K562 (cell line): Measurements from ENCODE around the gene MTLN. TPM values are rescaled to one million over a fixed set of nuclear protein-coding genes. Genes with fewer than 3 reads are reported as not detected.

Source experiments
- ATAC-seq: fragments of 200-7000 bp; cut with Tn5 transposase; 3 replicates; pipeline ENCODE4 v1.9.1; 2020; ENCODE audit warnings: moderate library complexity
- BruUV-seq: library from RNA; stranded (reverse); fragments of 400-500 nt; replicated peaks from 2 replicates; lab custom pipeline; 2021; lab: Mats Ljungman, UMichigan
- CTCF ChIA-PET: fragments of 300-600 bp; formaldehyde crosslinking; extraction: SDS; loops from one replicate; lab custom pipeline; 2021; ENCODE audit warnings: low intra/inter-chr PET ratio; lab: Yijun Ruan, JAX
- POLR2A ChIA-PET: fragments of 300-600, 350-650 bp; sonication (Branson Sonifier 250); formaldehyde crosslinking; extraction: SDS; loops from one replicate; lab custom pipeline; 2021; ENCODE audit warnings: antibody characterized with exemption, inconsistent platforms; lab: Yijun Ruan, JAX
- DNase-seq, 4 experiments: peaks; one replicate each; pipeline versions ENCODE4 v3.0.0 to v3.0.0-alpha.2; 2011 to 2018; ENCODE audit warnings: low spot score in 3 of 4, mixed read lengths in 3 of 4; ENCODE audit errors: extremely low read depth in 1 of 4
- FAIRE-seq: peaks from 2 replicates; lab custom pipeline; 2011; peaks lifted over from hg19 to GRCh38; lab: Jason Lieb, UNC
- H2AFZ ChIP-seq: 2 replicates; pipeline ENCODE4 v1.6.0; 2011; ENCODE audit warnings: low read depth, low read length, control low read depth, inconsistent platforms
- H3K27ac ChIP-seq: fragments of 200-600 bp; 3 replicates; pipeline ENCODE4 v1.8.0; 2011; ENCODE audit warnings: low read depth, mild to moderate bottlenecking, control low read depth, inconsistent platforms, low read length, moderate library complexity, mixed read lengths; ENCODE audit errors: extremely low read depth
- H3K27me3 ChIP-seq, 2 experiments: fragments of 300-600 bp in 1 of 2; 2 replicates in 1 of 2; 3 replicates in 1 of 2; pipeline versions ENCODE4 v1.6.0 to v1.8.0; 2011; ENCODE audit warnings: inconsistent platforms in 2 of 2, low read length in 2 of 2, mild to moderate bottlenecking in 1 of 2, mixed read lengths in 1 of 2, moderate library complexity in 1 of 2; ENCODE audit not compliant: control insufficient read depth in 2 of 2, insufficient read depth in 2 of 2
- H3K36me3 ChIP-seq: fragments of 300-600 bp; 3 replicates; pipeline ENCODE4 v1.8.0; 2011; ENCODE audit warnings: mild to moderate bottlenecking, low read length, inconsistent platforms; ENCODE audit not compliant: control insufficient read depth, insufficient read depth
- H3K4me1 ChIP-seq, 2 experiments: fragments of 200-600 bp in 1 of 2; replicated peaks in 1 of 2; 2 replicates in 1 of 2; 3 replicates in 1 of 2; pipeline versions ENCODE4 v1.5.1 to v1.8.0; 2011; ENCODE audit warnings: inconsistent platforms in 2 of 2, low read length in 2 of 2, mild to moderate bottlenecking in 1 of 2, mixed read lengths in 1 of 2, moderate library complexity in 1 of 2; ENCODE audit not compliant: control insufficient read depth in 2 of 2, insufficient read depth in 2 of 2
- H3K4me2 ChIP-seq: 2 replicates; pipeline ENCODE4 v1.6.1; 2011; ENCODE audit warnings: low read length, control low read depth, inconsistent platforms, mixed read lengths; ENCODE audit not compliant: insufficient read depth
- H3K4me3 ChIP-seq: fragments of 200-600 bp; sonication (generic), shearing (Covaris generic); 2 replicates; pipeline ENCODE4 v1.5.1; 2016; ENCODE audit warnings: control low read depth, inconsistent platforms
- H3K79me2 ChIP-seq: fragments of 200-600 bp; 3 replicates; pipeline ENCODE4 v1.8.0; 2011; ENCODE audit warnings: low read length, inconsistent platforms; ENCODE audit not compliant: control insufficient read depth, insufficient read depth
- H3K9ac ChIP-seq, 2 experiments: 2 replicates each; pipeline versions ENCODE4 v1.6.0 to v1.6.1; 2011; ENCODE audit warnings: low read depth in 2 of 2, low read length in 2 of 2, control low read depth in 1 of 2, inconsistent platforms in 1 of 2, mild to moderate bottlenecking in 1 of 2, mixed read lengths in 1 of 2; ENCODE audit not compliant: insufficient read depth in 1 of 2
- H3K9me1 ChIP-seq: one replicate; pipeline ENCODE4 v1.6.0; 2011; ENCODE audit warnings: inconsistent platforms, mild to moderate bottlenecking, low read length, moderate library complexity; ENCODE audit not compliant: control insufficient read depth, insufficient read depth
- H3K9me3 ChIP-seq: replicated peaks from 2 replicates; pipeline ENCODE4 v1.5.1; 2011; ENCODE audit warnings: low read depth, low read length, inconsistent platforms; ENCODE audit not compliant: control insufficient read depth, insufficient read depth
- H4K20me1 ChIP-seq: replicated peaks from 2 replicates; pipeline ENCODE4 v1.6.1; 2011; ENCODE audit warnings: low read length, inconsistent platforms, mixed read lengths; ENCODE audit not compliant: control insufficient read depth, insufficient read depth
- CBX8 ChIP-seq: fragments of 200-600 bp; sonication (generic); IDR thresholded peaks from 2 replicates; pipeline ENCODE4 v1.6.1; 2012; ENCODE audit warnings: borderline replicate concordance, mixed run types, low read depth, mild to moderate bottlenecking, moderate library complexity, mixed read lengths, low read length, control low read depth, inconsistent platforms; ENCODE audit not compliant: poor library complexity, severe bottlenecking; ENCODE audit errors: extremely low read depth
- CXXC5 ChIP-seq: fragments of 250-450 bp; sonication (Bioruptor Pico); IDR thresholded peaks from 2 replicates; pipeline ENCODE4 v1.8.0; 2022; ENCODE audit warnings: inconsistent platforms, mild to moderate bottlenecking, moderate library complexity
- ELF4 ChIP-seq: fragments of 450-650 bp; formaldehyde crosslinking; IDR thresholded peaks from 2 replicates; pipeline ENCODE4 v1.4.0; 2022; ENCODE audit warnings: missing genetic modification characterization
- FOXK1 ChIP-seq: sonication (generic); formaldehyde crosslinking; IDR thresholded peaks from 2 replicates; pipeline ENCODE4 v1.8.0; 2022; ENCODE audit warnings: missing genetic modification reagents, mild to moderate bottlenecking, borderline replicate concordance
- FOXP1 ChIP-seq: sonication (generic); formaldehyde crosslinking; IDR thresholded peaks from 2 replicates; pipeline ENCODE4 v1.8.0; 2022; ENCODE audit warnings: mild to moderate bottlenecking, missing genetic modification reagents
- MBD1 ChIP-seq: fragments of 250-450 bp; sonication (Bioruptor Pico); IDR thresholded peaks from 2 replicates; pipeline ENCODE4 v1.8.0; 2022; ENCODE audit warnings: inconsistent platforms
- NFXL1 ChIP-seq: fragments of 450-650 bp; formaldehyde crosslinking; IDR thresholded peaks from 2 replicates; pipeline ENCODE4 v1.4.0; 2021; ENCODE audit warnings: mild to moderate bottlenecking
- POLR2AphosphoS5 ChIP-seq: IDR thresholded peaks from 2 replicates; pipeline ENCODE4 v1.6.1; 2011; ENCODE audit warnings: mild to moderate bottlenecking, low read depth, low read length, moderate library complexity; ENCODE audit not compliant: control insufficient read depth, insufficient read depth
- SLC30A9 ChIP-seq: fragments of 250-450 bp; sonication (Bioruptor Pico); IDR thresholded peaks from 2 replicates; pipeline ENCODE4 v1.8.0; 2022; ENCODE audit warnings: mild to moderate bottlenecking, moderate library complexity
- STAG1 ChIP-seq: sonication (generic); formaldehyde crosslinking; IDR thresholded peaks from 2 replicates; pipeline ENCODE4 v1.5.0; 2020; ENCODE audit warnings: missing genetic modification reagents, borderline replicate concordance
- THAP12 ChIP-seq: fragments of 250-450 bp; sonication (Bioruptor Pico); IDR thresholded peaks from 2 replicates; pipeline ENCODE4 v1.9.0; 2021; ENCODE audit warnings: mild to moderate bottlenecking, inconsistent platforms
- ZBTB8A ChIP-seq: fragments of 450-650 bp; IDR thresholded peaks from 2 replicates; pipeline ENCODE4 v1.6.1; 2018; ENCODE audit warnings: mild to moderate bottlenecking, moderate library complexity; ENCODE audit not compliant: partially characterized antibody
- ZNF57 ChIP-seq: fragments of 450-650 bp; formaldehyde crosslinking; IDR thresholded peaks from 2 replicates; pipeline ENCODE4 v1.4.0; 2020; ENCODE audit warnings: mild to moderate bottlenecking, moderate library complexity
- ZSCAN29 ChIP-seq: fragments of 450-650 bp; IDR thresholded peaks from 2 replicates; pipeline ENCODE4 v1.6.1; 2017
- whole genome bisulfite sequencing: fragments of 100-300 bp; shearing (Covaris generic); methylation state at CpG from one replicate; pipeline ENCODE4 v1.1.6; 2016; ENCODE audit warnings: low coverage, mixed read lengths; ENCODE audit not compliant: insufficient coverage; ENCODE audit errors: missing lambda C conversion rate; 5-methylcytosine and 5-hydroxymethylcytosine counted together
- in situ Hi-C: fragments of 300-500 bp; cut with MboI; formaldehyde crosslinking; loops from 4 replicates; pipeline ENCODE4 v1.15.0; 2018; ENCODE audit warnings: inconsistent platforms, mixed read lengths
- intact Hi-C: fragments of 100-400 bp; cut with micrococcal nuclease; formaldehyde crosslinking; loops from 2 replicates; pipeline ENCODE4 v1.14.2; 2022
- polyA plus RNA-seq, 8 experiments: library from polyadenylated mRNA; depleted of rRNA in 4 of 8; stranded (reverse) in 5 of 8; unstranded in 3 of 8; fragments of >200 nt; fragmentation: Nextera tagmentation in 2 of 8; fragmentation: Illumina TruSeq in 1 of 8; extraction: Ambion mirVana in 2 of 8; extraction: Trizol in 1 of 8; gene quantifications; 2 replicates each; pipeline versions ENCODE4 v1.2.1 to v1.2.3, GENCODE V29; 2011 to 2014; ENCODE audit warnings: inconsistent platforms in 1 of 8, missing spikeins in 1 of 8
- total RNA-seq, 7 experiments: library from RNA; depleted of rRNA in 6 of 7; stranded (reverse); fragments of >200 nt in 6 of 7; fragmentation: Illumina TruSeq in 2 of 7; extraction: Trizol in 2 of 7; gene quantifications; 2 replicates each; pipeline versions ENCODE4 v1.2.1 to v1.2.3, GENCODE V29; 2011 to 2021; ENCODE audit warnings: low replicate concordance in 1 of 7

MTLN gene
- total and polyA plus RNA-seq, 9 of the 15 experiments (the other 6 are each of a cell fraction or from before 2014, with no cell fraction given): 7.3 to 129 (median 39.4) TPM

- Histone ChIP-seq H2AFZ (no peak overlapping the region), H3K9me1 (no peaks in the 10 kb centered on the region), H3K9ac (no peak overlapping the region), H3K79me2 (no peaks in the 10 kb centered on the region), H3K4me2 (no peak overlapping the region), H3K4me1 (no peaks in the 10 kb centered on the region), H3K36me3 (no peaks in the 10 kb centered on the region), H3K9me3 (no peaks in the 10 kb centered on the region), H3K27me3 (no peaks in the 10 kb centered on the region; a peak in 1 of 5 replicates), H3K27ac (no peak overlapping the region), H4K20me1 (no peaks in the 10 kb centered on the region), H3K4me3 (no peak overlapping the region)
- FAIRE-seq (no peak), DNase-seq (no peak), ATAC-seq (no peak)
- BruUV-seq: no TSS peak
- TF ChIP-seq MBD1 (CRISPR knock-in tag) (no peak), POLR2AphosphoS5 (no peak), CXXC5 (CRISPR knock-in tag) (no peak), ZBTB8A (no peak), NFXL1 (CRISPR knock-in tag) (no peak), THAP12 (no peak), SLC30A9 (CRISPR knock-in tag) (no peak), ELF4 (no peak), FOXP1 (CRISPR knock-in tag) (no peak), FOXK1 (CRISPR knock-in tag) (no peak), ZNF57 (CRISPR knock-in tag) (no peak), CBX8 (no peak), ZSCAN29 (no peak), STAG1 (CRISPR knock-in tag) (no peak)
- intact Hi-C loops: no loop called here
- in situ Hi-C loops: no loop called here
- POLR2A ChIA-PET: no interaction called here
- WGBS: 0% methylated on average over 2 of the region's 2 CpGs
- CTCF ChIA-PET: no interaction called here
Observed at GRCh38 chr2:110182449-110182848, 29.9 kb downstream of the MTLN start.
